GM19023 (cell line): Measurements from ENCODE around the gene ZC3H14.
A peak's percentile ranks its signal among the peaks of the same experiment; 100 is the strongest.
"Not testable (repeated sequence)": the region's sequence is repeated elsewhere in the genome, so short reads cannot be mapped to it uniquely, and the experiment has no call there.

ENCODE experiments used
- ATAC-seq: cut with Tn5 transposase; IDR thresholded peaks from one replicate; pipeline ENCODE4 v1.9.1; 2021; ENCODE audit warnings: mild to moderate bottlenecking, moderate library complexity; ENCODE audit not compliant: unreplicated experiment

Gene ZC3H14

GRCh38 chr14:88562831-88563686 lies at the start of gene ZC3H14:
ZC3H14 (plus strand) TSS chr14:88563037; CDS start chr14:88563134, 97 bp downstream.
- peak; percentile 96 for ATAC-seq

GRCh38 chr14:88515499-88516221 lies 47.2 kb upstream of the ZC3H14 start:
- ATAC-seq: no peak

GRCh38 chr14:88516861-88517357 lies 45.9 kb upstream of the ZC3H14 start:
- ATAC-seq: no peak

- no peak for ATAC-seq
These were observed 44.0 kb upstream of the ZC3H14 start for GRCh38 chr14:88518592-88519512.

- no peak for ATAC-seq
These were observed 42.9 kb upstream of the ZC3H14 start for GRCh38 chr14:88519907-88520306.

- no peak for ATAC-seq
These were observed 41.0 kb upstream of the ZC3H14 start for GRCh38 chr14:88521818-88522217.

- no peak for ATAC-seq
These were observed 40.4 kb upstream of the ZC3H14 start for GRCh38 chr14:88522393-88522792.

- not testable (repeated sequence) for ATAC-seq
These were observed 32.9 kb upstream of the ZC3H14 start for GRCh38 chr14:88529889-88530288.

GRCh38 chr14:88533064-88533602 lies 29.7 kb upstream of the ZC3H14 start:
- ATAC-seq: no peak

GRCh38 chr14:88535149-88535548 lies 27.7 kb upstream of the ZC3H14 start:
- ATAC-seq: no peak

GRCh38 chr14:88535813-88536212 lies 27.0 kb upstream of the ZC3H14 start:
- no peak for ATAC-seq

- no peak for ATAC-seq
These were observed 21.5 kb upstream of the ZC3H14 start for GRCh38 chr14:88541324-88541723.

- no peak for ATAC-seq
These were observed 19.7 kb upstream of the ZC3H14 start for GRCh38 chr14:88542857-88543795.

GRCh38 chr14:88545256-88545655 lies 17.6 kb upstream of the ZC3H14 start:
- no peak for ATAC-seq

- ATAC-seq: no peak
These were observed 16.0 kb upstream of the ZC3H14 start for GRCh38 chr14:88546621-88547385.

GRCh38 chr14:88547386-88547780 lies 15.5 kb upstream of the ZC3H14 start:
- ATAC-seq: no peak

GRCh38 chr14:88550078-88550477 lies 12.8 kb upstream of the ZC3H14 start:
- no peak for ATAC-seq

- no peak for ATAC-seq
These were observed 11.6 kb upstream of the ZC3H14 start for GRCh38 chr14:88551094-88551870.
